PC-3 (cell line): ENCODE data around the gene SERPINB5. TPM values are rescaled to one million over a fixed set of nuclear protein-coding genes. Genes with fewer than 3 reads are reported as not detected.

ENCODE experiments used
- ATAC-seq: fragments of 200-7000 bp; cut with Tn5 transposase; 2 replicates; pipeline ENCODE4 v1.9.1; 2020; ENCODE audit warnings: mild to moderate bottlenecking, moderate library complexity
- BruUV-seq: library from RNA; stranded (reverse); fragments of 400-500 nt; replicated peaks from 2 replicates; lab custom pipeline; 2021; lab: Mats Ljungman, UMichigan
- CTCF ChIA-PET: fragments of 300-600 bp; sonication (Branson Sonifier 250); formaldehyde crosslinking; loops from one replicate; lab custom pipeline; 2022; ENCODE audit warnings: antibody characterized with exemption; lab: Charles Lee
- POLR2A ChIA-PET: fragments of 300-600 bp; sonication (Branson Sonifier 250); formaldehyde crosslinking; loops from one replicate; lab custom pipeline; 2022; ENCODE audit warnings: antibody characterized with exemption; ENCODE audit not compliant: unreplicated experiment; lab: Charles Lee
- DNase-seq: peaks from one replicate; pipeline ENCODE4 v3.0.0-alpha.2; 2015
- H2AFZ ChIP-seq: fragments of 300-600 bp; sonication (generic); 2 replicates; pipeline ENCODE4 v1.6.0; 2016; ENCODE audit warnings: antibody characterized with exemption, low read length
- H3F3A ChIP-seq: fragments of 300-600 bp; sonication (generic); one replicate; pipeline ENCODE4 v1.6.0; 2017; ENCODE audit warnings: antibody characterized with exemption, low read length, control low read depth, mild to moderate bottlenecking; ENCODE audit not compliant: unreplicated experiment
- H3K27ac ChIP-seq: fragments of 300-600 bp; sonication (generic); 2 replicates; pipeline ENCODE4 v1.5.1; 2016; ENCODE audit warnings: mild to moderate bottlenecking, low read length
- H3K27me3 ChIP-seq: fragments of 300-600 bp; sonication (generic); 2 replicates; pipeline ENCODE4 v1.6.1; 2016; ENCODE audit warnings: low read length, mixed read lengths
- H3K36me3 ChIP-seq: fragments of 300-600 bp; sonication (generic); 2 replicates; pipeline ENCODE4 v1.6.1; 2016; ENCODE audit warnings: low read depth, mixed run types, low read length, mixed read lengths
- H3K4me1 ChIP-seq: fragments of 300-600 bp; sonication (generic); 2 replicates; pipeline ENCODE4 v1.5.1; 2016; ENCODE audit warnings: low read length; ENCODE audit not compliant: insufficient read depth
- H3K4me2 ChIP-seq: fragments of 300-600 bp; sonication (generic); 2 replicates; pipeline ENCODE4 v1.6.0; 2016; ENCODE audit warnings: low read length
- H3K4me3 ChIP-seq: fragments of 300-600 bp; sonication (generic); 2 replicates; pipeline ENCODE4 v1.5.1; 2016; ENCODE audit warnings: mild to moderate bottlenecking, low read length, mixed read lengths
- H3K79me2 ChIP-seq: fragments of 300-600 bp; sonication (generic); 2 replicates; pipeline ENCODE4 v1.6.1; 2017; ENCODE audit warnings: low read length, mixed read lengths
- H3K9ac ChIP-seq: fragments of 300-600 bp; sonication (generic); 2 replicates; pipeline ENCODE4 v1.6.0; 2016; ENCODE audit warnings: mild to moderate bottlenecking, low read length
- H3K9me2 ChIP-seq: fragments of 300-600 bp; sonication (generic); replicated peaks from 2 replicates; pipeline ENCODE4 v1.6.1; 2016; ENCODE audit warnings: mixed run types, low read length, mixed read lengths
- H3K9me3 ChIP-seq: fragments of 300-600 bp; sonication (generic); 2 replicates; pipeline ENCODE4 v1.6.1; 2016; ENCODE audit warnings: low read length, mixed read lengths
- H4K20me1 ChIP-seq: fragments of 300-600 bp; sonication (generic); 2 replicates; pipeline ENCODE4 v1.6.1; 2016; ENCODE audit warnings: low read length, mixed read lengths
- CTCF ChIP-seq: fragments of 300-600 bp; sonication (generic); conservative IDR thresholded peaks from 2 replicates; pipeline ENCODE4 v1.5.1; 2017; ENCODE audit warnings: antibody characterized with exemption, low read depth, mild to moderate bottlenecking, low read length
- EZH2 ChIP-seq: fragments of 300-600 bp; sonication (generic); IDR thresholded peaks from one replicate; pipeline ENCODE4 v1.6.1; 2017; ENCODE audit warnings: antibody characterized with exemption, mild to moderate bottlenecking, low read length; ENCODE audit not compliant: unreplicated experiment
- EZH2phosphoT487 ChIP-seq: fragments of 300-600 bp; sonication (generic); IDR thresholded peaks from 2 replicates; pipeline ENCODE4 v1.6.1; 2018; ENCODE audit warnings: mild to moderate bottlenecking, antibody characterized with exemption, low read length, borderline replicate concordance
- intact Hi-C: fragments of 100-400 bp; cut with micrococcal nuclease; formaldehyde crosslinking; loops from 2 replicates; pipeline ENCODE4 v1.9.0; 2023
- total RNA-seq: library from RNA; depleted of rRNA; stranded (reverse); fragments of >200 nt; gene quantifications from 2 replicates; pipeline ENCODE4 v1.2.3, GENCODE V29; 2014

SERPINB5 gene
- total RNA-seq, 1 experiment from 2014 or later = 104 TPM

GRCh38 chr18:63464434-63464833, 12.3 kb upstream of the SERPINB5 start:
- ATAC-seq (no peak), DNase-seq (no peak)
- Histone ChIP-seq H3F3A (no peaks in the 10 kb centered on the region), H3K36me3 (no peaks in the 10 kb centered on the region), H3K9me2 (no peaks in the 10 kb centered on the region), H3K27me3 (no peaks in the 10 kb centered on the region), H3K79me2 (no peaks in the 10 kb centered on the region), H3K4me1 (no peaks in the 10 kb centered on the region), H3K9me3 (no peaks in the 10 kb centered on the region), H3K9ac (no peak overlapping the region), H3K27ac (no peak overlapping the region), H2AFZ (no peak overlapping the region), H3K4me3 (no peak overlapping the region), H4K20me1 (no peaks in the 10 kb centered on the region), H3K4me2 (no peak overlapping the region)
- no TSS peak for BruUV-seq
- intact Hi-C loops = no loop called here
- TF ChIP-seq EZH2phosphoT487 (no peak), EZH2 (no peak), CTCF (no peak)
- ChIA-PET POLR2A (no interaction called here), CTCF (no interaction called here)

DNA sequence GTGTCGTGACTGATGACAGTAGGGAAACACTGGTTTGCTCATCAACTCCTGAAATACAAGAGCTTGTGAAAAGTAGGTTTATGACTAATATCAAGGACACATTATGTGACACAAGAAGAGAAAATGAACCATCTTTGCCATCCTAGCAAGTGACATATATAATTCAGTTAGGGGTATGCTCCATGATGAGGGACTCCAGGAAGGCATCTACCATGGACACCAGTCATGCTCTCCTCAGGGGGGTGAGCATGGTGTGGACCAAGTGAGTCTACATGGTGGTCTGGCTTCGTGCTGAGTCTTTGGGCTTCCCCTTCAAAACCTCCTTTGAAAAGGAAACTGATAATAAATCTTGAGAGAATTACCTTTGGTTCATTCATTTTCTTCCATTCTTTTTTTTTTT, 11.7 kb upstream of the SERPINB5 start:
- H3K4me2 ChIP-seq = no peak overlapping the region
- TF ChIP-seq CTCF (no peak), EZH2 (no peak), EZH2phosphoT487 (no peak)
- H3F3A ChIP-seq = no peaks in the 10 kb centered on the region
- ChIA-PET POLR2A (no interaction called here), CTCF (no interaction called here)
- BruUV-seq = no TSS peak
- no peaks in the 10 kb centered on the region for H3K9me3 ChIP-seq
- no peaks in the 10 kb centered on the region for H3K4me1 ChIP-seq
- H4K20me1 ChIP-seq = no peaks in the 10 kb centered on the region
- no peaks in the 10 kb centered on the region for H3K27me3 ChIP-seq
- DNase-seq (no peak), ATAC-seq (no peak)
- no peak overlapping the region for H3K4me3 ChIP-seq
- no peak overlapping the region for H2AFZ ChIP-seq
- no peaks in the 10 kb centered on the region for H3K36me3 ChIP-seq
- H3K79me2 ChIP-seq = no peaks in the 10 kb centered on the region
- intact Hi-C loops = no loop called here
- no peaks in the 10 kb centered on the region for H3K9me2 ChIP-seq
- no peak overlapping the region for H3K9ac ChIP-seq
- H3K27ac ChIP-seq = no peak overlapping the region

DNA sequence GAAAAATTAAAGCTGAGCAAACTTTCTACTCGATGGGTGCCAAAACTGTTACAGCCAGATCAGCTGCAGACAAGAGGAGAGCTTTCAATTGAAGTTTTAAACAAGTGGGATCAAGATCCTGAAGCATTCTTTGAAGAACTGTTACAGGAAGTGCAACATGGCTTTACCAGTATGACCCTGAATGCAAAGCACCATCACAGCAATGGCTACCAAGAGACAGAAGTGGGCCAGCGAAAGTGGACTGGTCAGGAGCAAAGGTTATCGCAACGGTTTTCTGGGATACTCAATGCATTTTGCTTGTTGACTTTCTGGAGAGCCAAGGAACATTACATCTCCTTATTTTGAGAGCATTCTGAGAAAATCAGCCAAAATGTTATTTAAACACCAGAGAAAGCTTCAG, 9.1 kb upstream of the SERPINB5 start:
- BruUV-seq = no TSS peak
- Histone ChIP-seq H3K27me3 (no peaks in the 10 kb centered on the region), H3K9me3 (no peaks in the 10 kb centered on the region), H4K20me1 (no peaks in the 10 kb centered on the region), H3K4me3 (no peak overlapping the region), H3K9ac (no peak overlapping the region), H3K4me2 (no peak overlapping the region), H3K36me3 (no peaks in the 10 kb centered on the region), H3K27ac (no peak overlapping the region), H2AFZ (no peak overlapping the region), H3K79me2 (no peaks in the 10 kb centered on the region), H3K4me1 (peaks cover 13% of the 10 kb centered on the region), H3K9me2 (no peaks in the 10 kb centered on the region), H3F3A (peaks cover 5% of the 10 kb centered on the region)
- ChIA-PET POLR2A (no interaction called here), CTCF (no interaction called here)
- intact Hi-C loops = no loop called here
- no peak for ATAC-seq
- TF ChIP-seq EZH2 = no peak
- TF ChIP-seq CTCF = no peak
- no peak for TF ChIP-seq EZH2phosphoT487
- no peak for DNase-seq
